Neural progenitor cell (in vitro differentiated cells): ENCODE results near the gene DUSP11.
"Not testable (repeated sequence)": the region's sequence is repeated elsewhere in the genome, so short reads cannot be mapped to it uniquely, and the experiment has no call there.

Source experiments
- CTCF ChIP-seq: fragments of 200-600 bp; sonication (generic); IDR thresholded peaks from 2 replicates; pipeline ENCODE4 v1.5.1; 2017; ENCODE audit warnings: antibody characterized with exemption, mild to moderate bottlenecking
- EZH2 ChIP-seq: fragments of 200-600 bp; sonication (generic); IDR thresholded peaks from 2 replicates; pipeline ENCODE4 v1.6.1; 2017; ENCODE audit warnings: antibody characterized with exemption, mild to moderate bottlenecking, moderate library complexity

- TF ChIP-seq CTCF, EZH2: not testable (repeated sequence)
Observed at GRCh38 chr2:73726657-73727056, 53.2 kb downstream of the DUSP11 start.
